Measurements from ENCODE around the gene CSTF2.
A peak's percentile ranks its signal among the peaks of the same experiment; 100 is the strongest.
"Not testable (repeated sequence)": the region's sequence is repeated elsewhere in the genome, so short reads cannot be mapped to it uniquely, and the experiment has no call there.

Gene CSTF2, protein sequence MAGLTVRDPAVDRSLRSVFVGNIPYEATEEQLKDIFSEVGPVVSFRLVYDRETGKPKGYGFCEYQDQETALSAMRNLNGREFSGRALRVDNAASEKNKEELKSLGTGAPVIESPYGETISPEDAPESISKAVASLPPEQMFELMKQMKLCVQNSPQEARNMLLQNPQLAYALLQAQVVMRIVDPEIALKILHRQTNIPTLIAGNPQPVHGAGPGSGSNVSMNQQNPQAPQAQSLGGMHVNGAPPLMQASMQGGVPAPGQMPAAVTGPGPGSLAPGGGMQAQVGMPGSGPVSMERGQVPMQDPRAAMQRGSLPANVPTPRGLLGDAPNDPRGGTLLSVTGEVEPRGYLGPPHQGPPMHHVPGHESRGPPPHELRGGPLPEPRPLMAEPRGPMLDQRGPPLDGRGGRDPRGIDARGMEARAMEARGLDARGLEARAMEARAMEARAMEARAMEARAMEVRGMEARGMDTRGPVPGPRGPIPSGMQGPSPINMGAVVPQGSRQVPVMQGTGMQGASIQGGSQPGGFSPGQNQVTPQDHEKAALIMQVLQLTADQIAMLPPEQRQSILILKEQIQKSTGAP

GRCh38 chrX:100819837-100820666 lies at the start of gene CSTF2:
TSS of gene CSTF2 (plus strand) at chrX:100820391. CDS start at chrX:100820417, 26 bp downstream.
- peak; percentile 32 for DNase-seq (ENCODE audit: insufficient read length, low spot score)
- FAIRE-seq: no peak

GRCh38 chrX:100796371-100796770 lies 23.8 kb upstream of the CSTF2 start:
- not testable (repeated sequence) for FAIRE-seq; DNase-seq (ENCODE audit: insufficient read length, low spot score)

- no peak for DNase-seq (ENCODE audit: insufficient read length, low spot score)
- no peak for FAIRE-seq
These were observed 22.8 kb upstream of the CSTF2 start for GRCh38 chrX:100797359-100797758.

GRCh38 chrX:100798484-100799214 lies 21.5 kb upstream of the CSTF2 start:
- DNase-seq (ENCODE audit: insufficient read length, low spot score) (no peak), FAIRE-seq (no peak)

GRCh38 chrX:100802843-100803242 lies 17.3 kb upstream of the CSTF2 start:
- DNase-seq (ENCODE audit: insufficient read length, low spot score): no peak
- no peak for FAIRE-seq

- no peak for DNase-seq (ENCODE audit: insufficient read length, low spot score)
- no peak for FAIRE-seq
These were observed 15.4 kb upstream of the CSTF2 start for GRCh38 chrX:100804780-100805179.

GRCh38 chrX:100808265-100808664 lies 11.9 kb upstream of the CSTF2 start:
- FAIRE-seq; DNase-seq (ENCODE audit: insufficient read length, low spot score): not testable (repeated sequence)

DNA sequence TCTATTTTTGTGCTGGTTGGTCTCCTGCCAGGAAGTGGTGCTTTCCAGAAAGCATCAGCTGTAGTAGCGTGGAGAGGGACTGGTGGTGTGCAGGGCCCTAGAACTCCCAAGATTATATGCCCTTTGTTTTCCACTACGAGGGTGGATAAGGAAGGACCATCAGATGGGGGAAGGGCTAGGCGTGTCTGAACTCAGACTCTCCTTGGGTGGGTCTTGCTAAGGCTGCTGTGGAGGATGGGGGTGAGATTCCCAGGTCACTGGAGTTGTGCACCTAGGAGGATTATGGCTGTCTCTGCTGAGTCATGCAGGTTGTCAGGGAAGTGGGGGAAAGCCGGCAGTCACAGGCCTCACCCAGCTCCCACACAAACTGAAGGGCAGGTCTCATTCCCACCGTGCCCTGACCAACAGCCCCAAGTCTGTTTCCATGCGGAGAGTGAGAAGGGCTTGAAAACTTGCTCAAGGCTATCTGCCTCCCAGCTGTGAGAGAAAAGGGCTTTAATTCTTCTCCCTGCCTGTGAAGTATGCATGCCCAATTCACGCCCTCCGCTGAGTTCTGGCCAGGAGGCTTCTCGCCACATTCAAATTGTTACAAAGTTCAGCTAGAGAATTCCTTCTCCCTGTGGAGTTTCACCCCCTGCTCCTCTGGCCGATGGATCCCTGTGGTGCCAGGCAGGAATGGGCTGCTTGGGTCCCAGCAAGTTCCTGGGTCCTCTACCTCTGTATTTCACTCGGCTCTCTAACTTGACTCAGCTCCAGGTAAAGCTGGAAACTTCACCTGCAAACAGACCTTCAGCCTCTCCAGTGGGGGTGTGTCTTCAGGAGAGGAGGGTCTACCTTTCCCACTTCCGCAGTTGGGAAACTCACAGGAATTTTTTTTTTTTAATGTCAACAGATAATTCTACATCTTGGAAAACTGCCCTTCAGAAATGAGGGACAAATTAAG lies 7.7 kb upstream of the CSTF2 start:
- DNase-seq (ENCODE audit: insufficient read length, low spot score) (no peak), FAIRE-seq (no peak)

GRCh38 chrX:100817340-100817739 lies 2.9 kb upstream of the CSTF2 start:
- FAIRE-seq (no peak), DNase-seq (ENCODE audit: insufficient read length, low spot score) (no peak)

GRCh38 chrX:100819534-100819836 lies 706 bp upstream of the CSTF2 start:
- no peak for FAIRE-seq
- DNase-seq (ENCODE audit: insufficient read length, low spot score): no peak

- DNase-seq (ENCODE audit: insufficient read length, low spot score) (no peak), FAIRE-seq (no peak)
These were observed 9.5 kb downstream of the CSTF2 start for GRCh38 chrX:100829730-100830129.

GRCh38 chrX:100830143-100830542 lies 10.0 kb downstream of the CSTF2 start:
- DNase-seq (ENCODE audit: insufficient read length, low spot score) (no peak), FAIRE-seq (no peak)

- DNase-seq (ENCODE audit: insufficient read length, low spot score) (no peak), FAIRE-seq (no peak)
These were observed 10.4 kb downstream of the CSTF2 start for GRCh38 chrX:100830547-100830946.

DNA sequence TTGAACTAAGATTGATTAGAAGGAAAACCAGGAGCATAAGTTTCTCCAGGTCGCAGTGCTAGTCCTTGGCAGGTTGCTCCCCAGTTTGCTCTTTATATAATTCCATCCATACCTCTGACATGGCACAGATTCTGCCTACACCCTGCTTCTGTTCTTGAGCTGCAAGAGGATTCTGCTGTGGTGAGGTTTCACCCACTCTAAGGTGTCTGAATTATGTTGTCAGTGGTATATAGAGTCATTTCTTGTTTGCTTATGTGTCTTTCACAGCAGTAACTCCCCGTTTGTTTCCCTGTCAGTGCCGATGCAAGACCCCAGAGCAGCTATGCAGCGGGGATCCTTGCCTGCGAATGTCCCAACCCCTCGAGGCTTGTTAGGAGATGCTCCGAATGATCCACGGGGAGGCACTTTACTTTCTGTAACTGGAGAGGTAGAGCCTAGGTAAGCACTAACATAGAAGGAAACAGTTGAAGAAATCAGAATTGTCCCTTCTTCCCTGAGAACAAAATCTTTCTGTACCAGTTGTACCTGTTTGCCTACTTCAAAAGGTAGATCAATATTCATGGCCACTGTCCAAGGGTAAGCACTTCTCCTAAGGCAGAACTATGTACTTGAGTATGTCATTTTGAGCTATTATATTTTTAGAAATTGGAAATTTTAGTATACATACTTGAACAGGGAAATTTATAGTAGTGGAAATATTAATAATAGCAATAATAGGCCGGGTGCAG lies 11.2 kb downstream of the CSTF2 start:
- FAIRE-seq (no peak), DNase-seq (ENCODE audit: insufficient read length, low spot score) (no peak)

DNA sequence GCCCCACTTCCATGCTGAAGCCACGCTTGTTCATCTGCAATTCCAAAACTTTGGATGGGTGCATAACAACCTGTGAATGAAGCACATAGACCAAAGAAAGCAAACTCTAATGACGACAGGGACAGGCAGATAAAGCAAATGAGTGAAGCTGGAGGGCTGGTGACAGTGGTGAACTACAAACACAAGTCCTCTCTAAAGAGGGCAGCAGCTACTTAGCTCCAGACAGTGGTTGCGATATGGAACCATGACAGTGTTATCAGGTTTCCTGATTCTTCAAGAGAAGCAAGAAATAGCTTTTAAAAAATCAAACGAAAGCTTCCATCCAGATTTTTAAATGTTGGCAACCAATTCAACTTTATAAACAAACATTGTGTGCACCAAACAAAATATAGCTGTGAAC lies 30.1 kb downstream of the CSTF2 start:
- no peak for DNase-seq (ENCODE audit: insufficient read length, low spot score)
- FAIRE-seq: no peak

DNA sequence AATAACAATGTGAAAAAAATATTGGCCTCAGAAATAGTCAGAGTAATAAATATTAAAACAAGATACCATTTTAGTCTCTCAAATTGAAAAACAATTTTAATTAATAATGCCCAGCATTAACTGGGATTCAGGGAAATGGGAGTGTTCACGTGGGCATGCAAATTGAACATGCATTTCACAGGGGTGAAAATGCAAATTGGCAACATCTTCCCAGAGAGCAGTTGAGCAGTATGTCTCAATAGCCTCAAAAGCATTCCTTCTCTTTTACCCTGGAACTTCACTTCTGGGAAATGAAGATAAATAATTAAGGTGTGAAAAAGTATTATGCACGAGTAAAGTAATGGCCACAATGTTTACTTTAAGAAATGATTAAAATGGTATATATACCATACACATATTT lies 32.6 kb downstream of the CSTF2 start:
- no peak for DNase-seq (ENCODE audit: insufficient read length, low spot score)
- no peak for FAIRE-seq

DNA sequence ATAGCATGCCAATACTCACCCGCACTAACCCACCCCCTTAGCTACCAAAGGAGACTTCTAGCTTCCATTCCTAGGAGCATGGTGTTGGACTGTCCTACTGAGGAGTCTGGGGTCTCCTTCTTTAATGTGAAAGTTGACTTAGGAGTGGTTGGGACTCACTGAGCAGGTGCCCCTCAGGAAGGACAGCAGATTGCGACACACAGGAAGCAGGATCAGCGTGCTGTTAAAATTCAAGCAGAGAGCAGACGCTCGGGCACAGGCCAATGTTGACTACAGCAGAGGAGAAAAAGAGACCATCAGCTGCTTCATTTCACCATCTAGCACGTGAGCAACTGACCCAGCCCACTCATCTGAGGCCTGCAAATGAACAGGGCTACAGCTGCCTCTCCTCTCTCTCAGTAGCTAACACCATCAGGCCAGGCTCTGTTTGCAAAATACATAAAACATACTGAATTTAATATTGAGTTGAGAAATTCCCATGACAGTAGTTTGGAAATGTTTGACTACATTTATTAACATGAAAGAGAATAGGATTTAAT lies 43.2 kb downstream of the CSTF2 start:
- DNase-seq (ENCODE audit: insufficient read length, low spot score) (no peak), FAIRE-seq (no peak)

DNA sequence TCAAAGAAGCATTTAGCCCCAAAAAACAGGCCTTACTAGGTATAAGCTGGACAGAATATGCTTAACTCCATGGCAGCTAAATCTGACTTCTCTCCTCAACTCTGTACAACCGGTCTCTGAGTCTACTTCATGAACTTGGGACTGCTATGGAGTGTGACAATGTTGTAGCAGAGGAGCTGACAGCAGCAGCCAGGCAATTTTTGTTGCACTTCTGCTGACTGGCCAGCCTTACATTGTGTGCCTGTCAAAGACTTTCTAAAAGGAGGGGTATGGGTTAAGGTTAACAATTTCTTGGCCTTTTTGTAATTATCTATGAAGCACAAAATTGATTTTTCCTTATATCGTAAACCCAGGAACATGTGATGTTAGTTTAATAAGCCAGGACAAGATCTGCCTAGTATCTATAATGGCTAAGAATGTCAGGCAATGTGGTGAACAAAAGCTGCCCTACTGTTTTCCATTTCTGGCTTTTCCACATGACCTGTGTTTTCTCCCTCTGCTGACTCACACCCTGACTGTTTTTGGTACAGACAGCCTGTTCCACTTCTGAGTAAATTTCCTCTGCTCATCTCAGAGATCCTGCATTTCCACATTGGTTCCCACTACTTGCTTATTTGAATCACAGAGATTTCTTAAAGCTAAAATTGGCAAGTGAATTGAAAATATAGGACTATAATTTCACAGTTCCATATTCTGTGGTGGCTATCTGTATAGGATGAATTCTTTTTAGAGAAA lies 44.6 kb downstream of the CSTF2 start:
- no peak for DNase-seq (ENCODE audit: insufficient read length, low spot score)
- FAIRE-seq: no peak
